ENCODE measurements around the gene PUSL1.

PUSL1 gene

GRCh38 chr1:1317420-1317819 lies 9.0 kb downstream of the PUSL1 start:
- TF ChIP-seq CTCF (IDR thresholded peaks at IDR 0.05; ENCODE audit: borderline replicate concordance, control extremely low read depth, extremely low read depth, insufficient read depth, missing control alignments) = no peak
- in situ Hi-C loops (cut with MboI; ENCODE audit: low sequenced_read_pairs, unreplicated experiment) = no loop called here
- DNase-seq (ENCODE audit: low spot score) = no peak

GRCh38 chr1:1318131-1318652 lies 9.8 kb downstream of the PUSL1 start:
- DNase-seq (ENCODE audit: low spot score) = no peak

GRCh38 chr1:1318777-1319645 lies 10.6 kb downstream of the PUSL1 start:
- TF ChIP-seq CTCF (IDR thresholded peaks at IDR 0.05; ENCODE audit: borderline replicate concordance, control extremely low read depth, extremely low read depth, insufficient read depth, missing control alignments) = no peak
- in situ Hi-C loops (cut with MboI; ENCODE audit: low sequenced_read_pairs, unreplicated experiment) = no loop called here
- DNase-seq (ENCODE audit: low spot score) = no peak

More at GRCh38 chr1:1318131-1318652, 9.8 kb downstream of the PUSL1 start:
- TF ChIP-seq CTCF (IDR thresholded peaks at IDR 0.05; ENCODE audit: borderline replicate concordance, control extremely low read depth, extremely low read depth, insufficient read depth, missing control alignments) = no peak
- in situ Hi-C loops (cut with MboI; ENCODE audit: low sequenced_read_pairs, unreplicated experiment) = no loop called here

- no peak for DNase-seq (ENCODE audit: low spot score)
- TF ChIP-seq CTCF (IDR thresholded peaks at IDR 0.05; ENCODE audit: borderline replicate concordance, control extremely low read depth, extremely low read depth, insufficient read depth, missing control alignments) = no peak
- in situ Hi-C loops (cut with MboI; ENCODE audit: low sequenced_read_pairs, unreplicated experiment) = no loop called here
These were observed 11.2 kb downstream of the PUSL1 start for GRCh38 chr1:1319646-1319941.

GRCh38 chr1:1320666-1321448 lies 12.5 kb downstream of the PUSL1 start:
- no peak for TF ChIP-seq CTCF (IDR thresholded peaks at IDR 0.05; ENCODE audit: borderline replicate concordance, control extremely low read depth, extremely low read depth, insufficient read depth, missing control alignments)
- no peak for DNase-seq (ENCODE audit: low spot score)
- in situ Hi-C loops (cut with MboI; ENCODE audit: low sequenced_read_pairs, unreplicated experiment) = no loop called here

GRCh38 chr1:1321477-1321876 lies 13.1 kb downstream of the PUSL1 start:
- no peak for DNase-seq (ENCODE audit: low spot score)

More at GRCh38 chr1:1321477-1321876, 13.1 kb downstream of the PUSL1 start:
- in situ Hi-C loops (cut with MboI; ENCODE audit: low sequenced_read_pairs, unreplicated experiment) = no loop called here
- no peak for TF ChIP-seq CTCF (IDR thresholded peaks at IDR 0.05; ENCODE audit: borderline replicate concordance, control extremely low read depth, extremely low read depth, insufficient read depth, missing control alignments)
